COR-L47 (cell line): ENCODE measurements around the gene GPSM3.

Source experiments
- DNase-seq: peaks from one replicate; lab custom pipeline; 2025; lab: John Stamatoyannopoulos, UW

Gene GPSM3

DNA sequence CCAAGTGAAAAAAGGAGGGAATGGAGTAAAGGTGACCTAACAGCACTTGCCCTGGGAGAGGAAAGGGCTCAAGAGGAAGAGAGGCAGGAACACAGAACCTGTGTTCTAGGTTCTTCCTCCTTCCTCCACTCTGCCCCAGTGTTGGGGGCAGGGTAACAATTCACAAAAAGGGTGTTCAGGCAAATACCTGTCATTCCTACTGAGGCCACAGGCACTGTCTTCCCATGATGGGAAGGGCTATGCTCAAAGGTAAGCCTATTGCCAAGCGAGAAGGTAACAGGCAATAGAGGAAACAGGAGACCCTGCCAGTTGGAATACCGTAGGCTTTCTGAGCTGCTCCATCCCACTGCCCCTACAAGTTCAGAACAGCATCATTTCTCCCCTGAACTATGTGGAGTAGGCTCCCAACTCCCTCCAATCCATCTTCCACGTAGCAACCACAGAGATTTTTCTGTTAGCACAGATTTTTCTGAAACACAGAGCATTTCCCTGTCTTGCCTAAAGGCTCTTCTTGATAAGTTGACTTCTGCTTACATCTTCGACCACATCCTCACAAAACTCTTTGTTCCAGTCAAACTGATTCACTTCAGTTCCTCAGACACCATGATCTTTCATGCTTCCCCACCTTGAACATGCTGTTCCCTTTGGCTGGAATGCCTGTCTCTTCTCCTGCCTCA, 19.3 kb downstream of the GPSM3 start:
- no peak for DNase-seq

DNA sequence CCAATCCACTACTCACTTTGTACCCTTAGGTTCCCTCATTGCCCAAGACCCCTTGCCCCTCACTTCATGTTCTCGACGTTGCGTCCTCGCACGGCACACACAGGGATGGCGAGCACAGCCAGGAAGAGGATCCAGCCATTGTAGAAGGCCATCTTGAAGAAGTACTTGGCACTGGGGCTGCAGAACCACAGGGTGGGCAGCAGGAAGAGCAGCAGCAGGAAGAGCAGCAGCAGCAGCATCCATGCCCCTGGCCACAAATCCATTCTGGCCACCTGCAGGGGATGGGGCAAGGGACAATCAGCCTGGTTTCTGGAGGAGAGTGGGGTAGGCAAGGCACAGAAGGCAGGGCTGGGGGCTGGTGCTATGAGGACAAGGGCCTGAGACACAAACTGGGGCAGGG, 21.2 kb downstream of the GPSM3 start:
- DNase-seq: no peak

DNA sequence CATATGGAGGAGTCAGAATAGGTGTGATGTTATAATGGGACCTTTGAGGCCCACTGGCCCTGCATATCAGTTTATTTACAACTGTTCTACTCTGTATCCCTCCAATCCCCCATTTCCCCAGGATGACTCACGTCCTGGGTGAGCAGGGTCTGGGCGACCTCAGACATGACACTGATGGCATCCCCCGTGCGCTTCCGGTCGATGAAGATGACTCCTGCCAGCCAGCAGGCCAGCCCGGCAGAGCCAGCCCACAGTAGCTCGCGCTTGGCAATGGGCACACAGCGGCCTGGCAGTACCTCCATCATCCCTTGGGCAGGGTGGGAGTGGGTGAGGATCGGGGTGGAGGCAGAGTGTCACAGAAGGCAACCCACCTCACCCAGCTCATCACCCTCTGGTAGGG, 22.1 kb downstream of the GPSM3 start:
- no peak for DNase-seq

DNA sequence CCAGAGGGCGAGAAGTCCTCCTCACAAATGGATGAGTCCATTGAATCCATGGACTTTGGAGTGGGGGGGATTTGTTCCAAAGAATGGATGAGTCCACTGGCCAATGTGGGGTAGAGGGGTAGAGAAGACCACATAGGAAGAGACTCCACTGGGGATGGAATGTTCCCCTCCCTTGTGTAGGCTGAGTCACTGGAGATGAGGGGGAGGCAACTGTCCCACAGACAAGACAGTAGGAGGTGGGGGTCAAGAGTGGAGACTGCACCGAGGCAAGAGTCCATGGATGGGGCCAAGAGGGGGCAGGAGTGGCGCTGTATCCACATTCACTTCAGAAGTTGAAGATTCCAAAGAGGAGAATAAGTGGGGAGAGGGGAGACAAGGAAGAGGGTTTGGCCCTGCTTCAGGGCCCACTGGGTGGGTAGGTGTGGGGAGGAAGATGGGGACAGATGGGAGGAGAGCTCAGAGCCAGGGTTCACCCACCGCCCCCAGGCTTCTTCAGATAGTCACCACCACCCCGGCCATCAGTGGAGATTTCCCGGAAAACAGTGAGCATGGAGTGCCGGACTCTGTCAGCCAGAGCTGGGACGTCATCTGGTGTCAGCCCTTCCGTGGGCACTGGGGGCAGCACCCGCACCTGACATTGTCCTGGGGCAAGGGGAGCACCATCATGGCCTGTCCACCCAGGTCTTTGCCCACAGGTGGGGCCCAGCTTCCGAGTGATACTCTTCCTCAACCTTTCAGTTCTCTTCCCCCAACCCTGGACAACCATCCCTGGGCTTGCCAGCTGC, 23.4 kb downstream of the GPSM3 start:
- DNase-seq: no peak

DNA sequence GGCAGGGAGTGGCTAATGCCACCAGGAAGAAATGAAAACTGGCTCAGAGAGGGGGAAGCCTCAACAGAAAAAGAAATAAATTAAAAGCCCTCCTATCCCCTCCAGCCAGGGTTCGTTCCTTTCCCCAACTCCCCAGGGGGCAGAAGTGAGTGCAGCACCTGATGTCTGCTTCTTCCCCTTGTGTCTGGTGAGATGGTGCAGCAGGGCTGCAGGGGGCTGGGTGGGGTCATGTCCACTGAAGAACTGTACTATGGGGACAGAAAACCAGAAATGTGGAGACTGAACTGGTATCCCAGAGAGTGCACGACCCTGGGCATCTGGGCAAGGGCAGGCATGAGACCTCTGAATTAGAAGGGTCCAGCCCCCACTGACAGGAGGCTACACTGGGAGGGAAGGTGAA, 24.1 kb downstream of the GPSM3 start:
- no peak for DNase-seq

DNA sequence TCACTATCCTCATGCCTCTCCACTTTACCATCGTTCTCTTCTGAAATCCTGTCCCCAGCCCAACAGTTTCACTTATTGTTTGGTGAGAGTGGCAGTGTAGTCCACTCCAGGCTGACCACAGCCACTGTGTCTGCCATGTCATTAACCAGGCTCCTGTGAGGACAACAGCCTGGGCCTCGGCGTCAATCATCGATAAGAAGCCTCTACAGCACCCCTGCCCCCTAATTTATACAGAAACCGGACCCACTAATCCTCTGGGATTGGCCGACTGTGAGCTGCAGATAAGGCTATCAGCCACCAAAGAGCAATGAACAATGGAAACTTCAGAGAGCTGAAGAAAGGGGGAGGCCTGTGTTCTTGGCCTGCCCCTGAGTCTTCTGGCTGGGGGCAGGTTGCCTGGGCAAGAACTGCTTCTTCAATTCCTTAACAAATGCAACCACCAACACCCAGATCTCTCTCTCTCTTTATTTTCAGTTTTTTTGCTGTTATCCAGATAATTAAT, 24.6 kb downstream of the GPSM3 start:
- DNase-seq: no peak

- no peak for DNase-seq
These were observed 25.2 kb downstream of the GPSM3 start for GRCh38 chr6:32167154-32167760.

- DNase-seq: no peak
These were observed 25.9 kb downstream of the GPSM3 start for GRCh38 chr6:32166411-32167061.

- DNase-seq: no peak
These were observed 28.1 kb downstream of the GPSM3 start, which contains the start of gene EGFL8 for GRCh38 chr6:32164295-32164694. TSS of gene EGFL8 (plus strand) at chr6:32164595. CDS start at chr6:32166166, 1,571 bp downstream.

DNA sequence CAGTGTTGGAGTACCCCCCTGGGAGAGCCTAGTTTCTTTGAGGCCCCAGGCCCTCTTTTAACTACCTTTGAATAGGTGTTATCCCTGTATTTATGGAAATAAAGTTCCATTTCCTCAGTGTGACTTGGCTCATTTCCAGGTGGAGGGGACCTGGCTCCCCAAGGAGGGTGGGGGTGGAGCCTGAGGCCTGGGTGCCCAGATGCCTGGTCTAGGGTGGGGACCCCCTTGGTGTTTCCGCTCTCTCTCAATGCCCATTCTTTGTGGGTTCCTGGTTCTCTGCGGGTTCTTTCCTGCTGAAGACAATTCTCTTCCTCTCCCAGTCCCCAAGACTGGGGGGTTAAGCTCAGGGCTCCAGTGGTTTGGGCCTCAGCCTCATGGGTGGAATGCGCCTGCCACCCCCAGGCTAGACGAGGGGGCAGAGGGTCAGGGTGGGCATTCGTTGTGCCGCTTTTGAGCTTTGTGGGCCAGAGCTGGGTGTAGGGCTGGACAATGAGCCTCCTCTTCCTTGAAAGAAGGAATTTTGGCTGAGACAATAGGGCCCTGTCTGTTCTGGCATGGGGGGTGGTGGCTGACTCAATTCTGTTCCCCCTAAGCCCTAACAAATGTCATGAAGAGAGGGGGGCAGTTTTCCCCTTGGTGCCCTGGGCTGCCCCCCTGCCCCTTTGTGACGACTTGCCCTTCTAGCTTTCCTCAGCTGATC, 28.7 kb downstream of the GPSM3 start:
- DNase-seq: no peak

- DNase-seq: no peak
These were observed 34.4 kb downstream of the GPSM3 start for GRCh38 chr6:32158052-32158451.

DNA sequence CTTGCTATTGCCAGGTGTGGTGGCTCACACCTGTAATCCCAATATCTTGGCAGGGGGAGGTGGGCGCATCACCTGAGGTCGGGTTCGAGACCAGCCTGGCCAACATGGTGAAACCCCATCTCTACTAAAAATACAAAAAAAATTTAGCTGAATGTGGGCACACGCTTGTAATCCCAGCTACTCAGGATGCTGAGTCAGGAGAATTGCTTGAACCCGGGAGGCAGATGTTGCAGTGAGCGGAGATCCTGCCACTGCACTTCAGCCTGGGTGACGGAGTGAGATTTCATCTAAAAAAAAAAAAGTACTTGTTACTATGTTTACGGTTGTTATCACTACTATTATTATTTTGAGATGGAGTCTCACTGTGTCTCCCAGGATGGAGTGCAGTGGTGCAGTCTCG, 35.6 kb downstream of the GPSM3 start:
- no peak for DNase-seq

DNA sequence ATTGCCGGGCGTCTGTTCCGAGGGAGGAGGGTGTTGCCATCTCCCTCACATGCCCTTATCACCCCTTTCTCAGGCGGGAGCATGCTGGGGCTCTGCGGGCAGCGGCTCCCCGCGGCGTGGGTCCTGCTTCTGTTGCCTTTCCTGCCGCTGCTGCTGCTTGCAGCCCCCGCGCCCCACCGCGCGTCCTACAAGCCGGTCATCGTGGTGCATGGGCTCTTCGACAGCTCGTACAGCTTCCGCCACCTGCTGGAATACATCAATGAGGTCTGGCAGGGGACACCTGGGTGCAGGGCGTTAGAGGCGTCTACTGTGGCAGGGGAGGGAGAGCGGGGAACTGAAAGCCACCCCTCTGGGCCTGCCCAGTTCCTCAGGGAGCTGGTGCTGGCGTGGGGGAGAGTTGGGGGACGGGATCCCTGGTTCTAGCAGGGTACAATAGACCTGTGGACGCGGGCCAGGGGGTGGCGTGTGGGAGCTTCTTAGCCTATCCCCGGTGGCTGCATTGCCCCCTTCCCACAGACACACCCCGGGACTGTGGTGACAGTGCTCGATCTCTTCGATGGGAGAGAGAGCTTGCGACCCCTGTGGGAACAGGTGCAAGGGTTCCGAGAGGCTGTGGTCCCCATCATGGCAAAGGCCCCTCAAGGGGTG, 37.8 kb downstream of the GPSM3 start:
- peak; percentile 85 for DNase-seq

DNA sequence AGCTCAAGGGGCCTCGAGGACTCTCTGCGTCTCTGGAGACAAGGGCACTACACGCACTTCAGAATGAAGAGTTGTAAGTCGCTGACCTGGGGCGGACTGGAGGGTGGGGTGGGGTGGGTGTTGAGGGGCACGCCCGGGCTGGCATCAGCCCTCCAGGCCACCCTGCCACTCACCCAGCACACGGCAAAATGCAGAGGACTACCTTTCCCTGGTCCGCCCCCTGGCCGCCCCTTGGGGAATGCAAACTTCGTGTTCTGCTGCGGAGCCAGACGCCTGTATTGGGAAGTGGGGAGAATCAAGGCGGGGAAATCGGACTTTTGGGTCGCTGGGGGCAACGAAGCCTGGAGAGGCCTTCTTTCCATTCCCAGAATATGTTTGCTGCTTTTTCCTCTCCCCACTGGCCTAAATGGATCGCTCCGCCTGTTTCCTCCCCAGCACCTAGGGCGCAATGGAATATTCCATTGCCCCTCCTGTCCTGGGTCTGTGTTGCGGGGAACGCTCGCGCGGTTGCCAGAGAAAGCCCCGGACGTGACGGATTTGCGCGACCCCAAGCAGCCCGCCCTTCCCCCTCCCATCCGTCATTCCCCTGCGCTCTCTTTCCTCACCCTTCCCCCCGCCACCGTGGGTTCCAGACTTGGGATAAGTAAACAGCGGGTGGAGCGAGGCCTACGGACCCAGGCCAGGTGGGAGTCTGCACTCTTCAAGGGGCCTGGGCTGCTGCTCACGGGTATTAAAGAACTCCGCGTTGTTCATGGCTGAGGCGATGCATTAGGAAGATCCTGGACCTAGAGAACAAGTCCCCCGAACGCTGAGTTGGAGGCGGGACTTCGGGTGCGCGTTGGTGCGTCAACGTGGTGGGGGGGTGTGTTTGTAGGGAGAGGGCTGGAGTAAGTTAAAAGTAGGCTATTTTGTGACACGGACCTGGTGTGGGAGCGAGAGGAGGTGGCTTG, 38.6 kb downstream of the GPSM3 start, which contains the start of gene PPT2:
Gene PPT2, plus strand, starts transcription at position 578 of the 950 bp plus-strand sequence. CDS start 454 bp downstream, outside the sequence.
- DNase-seq: peak; percentile 83

GRCh38 chr6:32152769-32153563, 39.5 kb downstream of the GPSM3 start:
- DNase-seq: no peak

DNA sequence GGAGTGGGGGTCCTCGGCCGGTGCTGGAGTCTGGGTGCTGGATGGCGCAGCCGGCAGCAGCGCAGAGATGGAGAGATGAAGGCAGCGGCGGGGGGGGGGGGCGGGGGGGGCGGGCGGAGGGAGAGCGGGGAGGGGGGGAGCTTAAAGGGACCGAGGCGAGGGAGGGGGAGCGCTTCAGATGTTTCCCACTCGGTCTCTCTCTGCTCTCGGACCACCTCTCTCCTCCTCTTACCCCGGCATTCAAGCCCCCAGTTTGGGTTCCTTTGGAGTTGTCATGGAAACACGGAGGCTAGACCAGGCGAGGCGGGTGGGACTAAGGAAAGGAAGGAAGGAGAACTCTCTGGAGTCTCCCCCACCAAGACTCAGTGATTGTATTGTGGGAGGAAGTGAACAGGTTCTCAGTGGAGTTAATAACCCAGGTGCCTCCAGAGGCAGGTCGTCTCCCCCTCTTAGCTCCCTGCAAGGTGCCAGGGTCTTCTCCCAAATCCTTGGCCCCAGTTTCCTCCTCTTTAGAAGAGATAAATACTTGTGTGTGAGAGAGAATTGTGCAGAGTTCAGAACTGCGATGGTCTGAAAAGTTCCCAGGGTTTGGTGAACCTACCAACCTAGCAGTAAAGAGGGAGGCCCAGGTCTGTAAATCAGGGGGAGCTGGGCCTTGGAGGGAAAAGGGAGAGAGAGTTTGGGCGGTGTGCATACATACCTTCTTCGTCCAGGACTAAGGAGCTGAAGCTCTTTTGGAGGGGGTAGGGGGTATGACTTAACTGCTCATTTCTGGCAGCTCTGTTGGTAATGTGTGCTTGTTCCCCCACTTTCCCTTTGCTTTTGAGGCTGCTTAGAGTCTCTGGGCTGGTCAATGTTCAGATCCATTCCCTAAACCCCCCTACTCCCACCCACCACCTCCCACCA, 40.3 kb downstream of the GPSM3 start, which contains the start of gene PRRT1:
Gene PRRT1, minus strand, starts transcription at position 77 of the 906 bp plus-strand sequence. CDS start 112 bp downstream, outside the sequence.
- no peak for DNase-seq

GRCh38 chr6:32151181-32151862, 41.1 kb downstream of the GPSM3 start:
- no peak for DNase-seq
